OCI-LY3 (cell line): ENCODE measurements around the gene VWA1.

Source experiments
- H2AFZ ChIP-seq: fragments of 200-600, 300-600 bp; shearing (Covaris generic); 2 replicates; pipeline ENCODE4 v1.6.0; 2014; ENCODE audit warnings: antibody characterized with exemption, low read depth, low read length
- H3K27ac ChIP-seq: fragments of 200-600, 300-600 bp; sonication (generic); 2 replicates; pipeline ENCODE4 v1.5.1; 2014; ENCODE audit warnings: mild to moderate bottlenecking, low read length, moderate library complexity, mixed read lengths
- H3K27me3 ChIP-seq: fragments of 200-600, 300-600 bp; sonication (generic); 2 replicates; pipeline ENCODE4 v1.6.1; 2014; ENCODE audit warnings: low read depth, low read length, mixed read lengths
- H3K36me3 ChIP-seq: fragments of 200-600, 300-600 bp; sonication (generic); replicated peaks from 2 replicates; pipeline ENCODE3; 2014; ENCODE audit warnings: low read depth, low read length, mixed read lengths
- H3K4me1 ChIP-seq: fragments of 300-600, 200-600 bp; sonication (generic); 2 replicates; pipeline ENCODE4 v1.6.1; 2014; ENCODE audit warnings: low read length, mixed read lengths
- H3K4me2 ChIP-seq: fragments of 200-600, 300-600 bp; sonication (generic); 2 replicates; pipeline ENCODE4 v1.6.1; 2014; ENCODE audit warnings: low read length, mixed read lengths
- H3K4me3 ChIP-seq: fragments of 300-600, 200-600 bp; sonication (generic); 2 replicates; pipeline ENCODE4 v1.5.1; 2014; ENCODE audit warnings: antibody characterized with exemption, mild to moderate bottlenecking, low read length, moderate library complexity
- H3K79me2 ChIP-seq: fragments of 300-600, 200-600 bp; shearing (Covaris generic); 2 replicates; pipeline ENCODE4 v1.6.1; 2014; ENCODE audit warnings: mild to moderate bottlenecking, low read length, mixed read lengths
- H3K9ac ChIP-seq: fragments of 300-600, 200-600 bp; shearing (Covaris generic); 2 replicates; pipeline ENCODE4 v1.6.0; 2014; ENCODE audit warnings: mild to moderate bottlenecking, low read length, moderate library complexity
- H3K9me3 ChIP-seq: fragments of 200-600, 300-600 bp; shearing (Covaris generic); 2 replicates; pipeline ENCODE4 v1.6.1; 2014; ENCODE audit warnings: low read length, mixed read lengths; ENCODE audit not compliant: insufficient read depth
- H4K20me1 ChIP-seq: fragments of 200-600, 300-600 bp; sonication (generic); 2 replicates; pipeline ENCODE4 v1.6.1; 2016; ENCODE audit warnings: low read length, mixed read lengths; ENCODE audit not compliant: insufficient read depth
- EZH2phosphoT487 ChIP-seq: fragments of 200-600 bp; shearing (Covaris generic); IDR thresholded peaks from 2 replicates; pipeline ENCODE4 v1.6.1; 2018; ENCODE audit warnings: antibody characterized with exemption, mixed run types, low read depth
- TF ChIP-seq, protein P1 (sequence below): fragments of 200-600, 300-600 bp; sonication (generic); IDR thresholded peaks from 2 replicates; pipeline ENCODE4 v1.5.1; 2014; ENCODE audit warnings: antibody characterized with exemption, low read length, low read depth

The VWA1 gene

DNA sequence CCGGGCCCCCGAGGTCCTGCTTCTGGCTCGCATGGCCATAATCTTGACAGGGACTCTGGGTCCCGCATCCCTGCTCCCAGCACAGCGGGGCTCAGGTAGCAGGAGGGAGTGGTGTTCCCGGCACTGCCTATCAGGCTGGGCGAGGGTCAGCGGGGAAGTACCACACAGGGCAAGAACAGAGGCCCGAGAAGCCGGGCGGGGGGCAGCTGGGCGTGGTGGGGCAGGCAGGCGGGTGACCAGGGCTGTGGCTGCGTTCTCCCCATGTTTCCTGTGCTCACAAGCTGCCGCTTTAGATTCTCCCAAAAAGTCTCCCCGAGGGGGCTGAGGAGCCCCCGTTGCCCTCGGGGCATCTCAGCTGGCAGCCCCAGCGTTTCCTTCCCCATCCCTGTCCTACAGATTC is 54.4 kb downstream of the VWA1 start:
- Histone ChIP-seq H3K36me3 (peaks cover 24% of the 10 kb centered on the region), H4K20me1 (no peaks in the 10 kb centered on the region), H2AFZ (no peak overlapping the region), H3K27ac (no peak overlapping the region), H3K79me2 (no peaks in the 10 kb centered on the region), H3K4me1 (no peaks in the 10 kb centered on the region), H3K4me3 (no peak overlapping the region), H3K9me3 (no peaks in the 10 kb centered on the region), H3K4me2 (no peak overlapping the region), H3K27me3 (no peaks in the 10 kb centered on the region), H3K9ac (no peak overlapping the region)
- TF ChIP-seq, protein P1, sequence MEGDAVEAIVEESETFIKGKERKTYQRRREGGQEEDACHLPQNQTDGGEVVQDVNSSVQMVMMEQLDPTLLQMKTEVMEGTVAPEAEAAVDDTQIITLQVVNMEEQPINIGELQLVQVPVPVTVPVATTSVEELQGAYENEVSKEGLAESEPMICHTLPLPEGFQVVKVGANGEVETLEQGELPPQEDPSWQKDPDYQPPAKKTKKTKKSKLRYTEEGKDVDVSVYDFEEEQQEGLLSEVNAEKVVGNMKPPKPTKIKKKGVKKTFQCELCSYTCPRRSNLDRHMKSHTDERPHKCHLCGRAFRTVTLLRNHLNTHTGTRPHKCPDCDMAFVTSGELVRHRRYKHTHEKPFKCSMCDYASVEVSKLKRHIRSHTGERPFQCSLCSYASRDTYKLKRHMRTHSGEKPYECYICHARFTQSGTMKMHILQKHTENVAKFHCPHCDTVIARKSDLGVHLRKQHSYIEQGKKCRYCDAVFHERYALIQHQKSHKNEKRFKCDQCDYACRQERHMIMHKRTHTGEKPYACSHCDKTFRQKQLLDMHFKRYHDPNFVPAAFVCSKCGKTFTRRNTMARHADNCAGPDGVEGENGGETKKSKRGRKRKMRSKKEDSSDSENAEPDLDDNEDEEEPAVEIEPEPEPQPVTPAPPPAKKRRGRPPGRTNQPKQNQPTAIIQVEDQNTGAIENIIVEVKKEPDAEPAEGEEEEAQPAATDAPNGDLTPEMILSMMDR = no peak
- TF ChIP-seq EZH2phosphoT487 = no peak

DNA sequence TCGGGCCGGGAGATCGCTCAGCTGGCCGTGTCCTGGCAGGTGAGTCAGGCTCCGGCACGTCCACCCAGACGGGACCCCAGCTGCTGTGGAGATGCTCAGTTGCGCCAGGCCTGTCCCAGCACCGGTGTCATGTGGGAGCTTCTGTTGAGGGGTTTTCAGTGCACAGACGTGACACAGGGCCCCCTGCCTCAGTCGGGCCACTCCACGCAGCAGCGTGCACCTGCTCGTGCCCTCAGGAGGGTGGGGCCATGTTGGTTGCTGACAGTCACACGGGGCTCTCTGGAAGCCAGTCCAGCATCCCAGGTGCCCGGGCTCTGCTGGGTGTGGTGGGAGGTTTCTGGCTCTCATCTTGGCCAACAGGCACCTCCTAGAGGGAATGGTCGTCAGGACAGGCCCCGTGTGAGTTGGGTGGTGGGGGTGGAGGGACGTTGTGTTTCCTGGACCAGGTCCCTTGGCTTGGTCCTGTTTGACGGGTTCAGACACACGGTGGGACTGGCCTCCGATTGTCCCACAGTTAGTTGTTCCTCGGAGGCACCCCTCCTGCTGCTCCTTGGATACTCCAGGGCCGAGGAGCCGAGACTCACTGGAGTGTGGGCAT is 55.2 kb downstream of the VWA1 start:
- H3K4me1 ChIP-seq = no peaks in the 10 kb centered on the region
- no peaks in the 10 kb centered on the region for H3K27me3 ChIP-seq
- no peak overlapping the region for H3K27ac ChIP-seq
- H3K9ac ChIP-seq = no peak overlapping the region
- no peak overlapping the region for H3K4me3 ChIP-seq
- H3K4me2 ChIP-seq = no peak overlapping the region
- TF ChIP-seq, protein P1 = no peak
- no peak for TF ChIP-seq EZH2phosphoT487
- H4K20me1 ChIP-seq = no peaks in the 10 kb centered on the region
- H3K9me3 ChIP-seq = no peaks in the 10 kb centered on the region
- peaks cover 24% of the 10 kb centered on the region for H3K36me3 ChIP-seq
- no peaks in the 10 kb centered on the region for H3K79me2 ChIP-seq
- H2AFZ ChIP-seq = no peak overlapping the region

DNA sequence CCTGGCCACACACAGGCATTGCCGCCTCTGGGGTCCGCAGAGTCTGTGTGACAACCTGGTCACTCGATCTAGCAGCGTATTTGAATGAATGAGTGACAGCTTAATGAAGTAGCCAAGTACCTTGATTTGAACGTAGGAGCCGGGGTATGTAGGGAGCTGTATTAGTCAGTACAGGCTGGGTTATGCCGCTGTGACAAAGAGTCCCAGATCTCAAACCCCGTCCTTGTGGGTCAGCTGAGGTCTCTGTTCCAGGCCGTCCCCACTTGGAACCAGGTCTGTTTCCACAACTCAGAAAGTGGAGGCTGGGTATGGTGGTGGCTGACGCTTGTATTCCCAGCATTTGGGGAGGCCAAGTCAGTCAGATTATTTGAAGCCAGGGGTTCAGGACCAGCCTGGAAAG is 56.1 kb downstream of the VWA1 start:
- H3K9ac ChIP-seq = no peak overlapping the region
- H3K4me3 ChIP-seq = no peak overlapping the region
- no peak overlapping the region for H3K4me2 ChIP-seq
- no peak overlapping the region for H3K27ac ChIP-seq
- H3K36me3 ChIP-seq = peaks cover 24% of the 10 kb centered on the region
- TF ChIP-seq, protein P1 = no peak
- no peak for TF ChIP-seq EZH2phosphoT487
- no peaks in the 10 kb centered on the region for H3K9me3 ChIP-seq
- H2AFZ ChIP-seq = no peak overlapping the region
- no peaks in the 10 kb centered on the region for H3K27me3 ChIP-seq
- H4K20me1 ChIP-seq = no peaks in the 10 kb centered on the region
- no peaks in the 10 kb centered on the region for H3K79me2 ChIP-seq
- H3K4me1 ChIP-seq = no peaks in the 10 kb centered on the region
